ENCODE measurements around the gene CGA.

- TF ChIP-seq ZBTB10 (tag by site-specific recombination; IDR thresholded peaks at IDR 0.05) (no peak), CTCF (tag by site-specific recombination; IDR thresholded peaks at IDR 0.05) (no peak)
These were observed 9.8 kb upstream of the CGA start for GRCh38 chr6:87104667-87105066.
